Fibroblast of skin of right quadriceps (primary cell): ENCODE measurements around the gene ZNF496.
A peak's percentile ranks its signal among the peaks of the same experiment; 100 is the strongest.
"Not testable (repeated sequence)": the region's sequence is repeated elsewhere in the genome, so short reads cannot be mapped to it uniquely, and the experiment has no call there.

Source experiments
- DNase-seq: peaks from one replicate; pipeline ENCODE4 v3.0.0-alpha.2; 2013

Gene ZNF496

DNA sequence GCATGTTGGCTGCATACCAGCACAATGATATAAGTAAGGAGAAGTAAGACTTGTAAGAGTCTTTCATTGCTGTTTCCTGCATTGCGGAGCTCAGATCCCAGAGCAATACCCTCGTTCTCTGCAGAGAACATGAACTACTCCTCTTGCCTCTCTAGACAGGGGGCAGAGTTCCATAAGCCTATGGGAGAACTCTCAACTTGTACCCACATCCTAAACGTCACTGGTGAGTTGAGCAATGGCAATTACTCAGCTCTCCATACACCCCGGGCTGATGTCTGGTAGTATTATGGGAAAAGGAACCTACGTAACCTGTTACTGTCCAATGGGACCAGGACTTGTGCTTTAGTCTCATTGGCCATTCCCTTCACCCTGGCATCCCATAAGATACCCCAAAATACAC is 27.3 kb upstream of the ZNF496 start:
- DNase-seq, result no peak

GRCh38 chr1:247357781-247358211 is 26.1 kb upstream of the ZNF496 start:
- DNase-seq, result no peak

DNA sequence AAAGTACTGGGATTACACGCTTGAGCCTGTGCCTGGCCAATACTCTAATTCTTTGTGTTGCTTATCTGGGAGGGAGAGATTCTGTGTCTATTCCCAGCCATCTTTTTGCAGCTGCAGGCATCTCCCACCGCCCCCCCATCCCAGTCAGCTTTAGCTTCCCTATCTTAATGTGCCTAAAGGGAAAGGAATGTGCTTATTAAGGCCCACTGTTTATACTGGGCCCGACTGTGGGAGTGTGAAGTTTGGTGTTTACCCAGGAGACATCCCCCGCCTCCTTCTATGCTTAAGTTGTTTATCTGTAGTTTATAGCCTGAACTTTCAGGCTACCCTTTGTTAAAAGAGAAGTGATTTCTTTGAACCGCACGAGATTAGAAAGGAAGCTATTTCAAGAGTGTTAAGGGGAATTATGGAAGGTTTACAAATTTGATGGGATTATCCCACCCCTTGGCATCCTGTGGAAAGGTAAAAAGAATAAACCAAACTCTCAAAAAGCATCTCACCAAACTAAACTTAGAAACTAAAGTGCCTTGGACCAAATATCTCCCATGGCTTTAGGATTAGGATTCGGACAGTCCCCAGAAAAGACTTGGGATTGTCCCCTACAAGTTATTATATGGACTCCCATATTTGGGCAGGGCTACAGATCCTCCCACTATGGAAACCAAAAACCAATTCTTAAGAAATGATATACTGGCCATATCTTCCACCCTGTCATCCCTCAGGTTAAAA is 25.5 kb upstream of the ZNF496 start:
- peak; percentile 48 for DNase-seq

- not testable (repeated sequence) for DNase-seq
Observed at GRCh38 chr1:247355160-247355559, 23.5 kb upstream of the ZNF496 start.

DNA sequence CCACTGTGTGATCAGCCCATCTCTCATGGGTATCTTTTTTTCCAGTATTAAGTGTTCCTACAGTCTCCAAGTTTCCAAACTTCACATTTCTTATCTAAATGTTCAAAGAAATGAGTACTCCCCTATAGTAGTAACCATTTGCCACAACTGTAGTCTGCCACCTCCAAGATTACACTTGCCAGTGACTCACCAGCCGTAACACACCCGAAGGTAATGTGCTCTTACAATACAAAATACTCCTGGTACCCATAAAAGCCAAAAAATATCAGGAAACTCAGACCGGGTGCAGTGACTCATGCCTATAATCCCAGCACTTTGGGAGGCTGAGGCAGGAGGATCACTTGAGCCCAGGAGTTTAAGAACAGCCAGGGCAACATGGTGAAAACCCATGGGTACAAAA is 20.5 kb upstream of the ZNF496 start:
- DNase-seq, result no peak

- DNase-seq, result no peak
Observed at GRCh38 chr1:247350587-247350986, 18.9 kb upstream of the ZNF496 start.

GRCh38 chr1:247347477-247348222 is 16.0 kb upstream of the ZNF496 start:
- DNase-seq, result no peak

DNA sequence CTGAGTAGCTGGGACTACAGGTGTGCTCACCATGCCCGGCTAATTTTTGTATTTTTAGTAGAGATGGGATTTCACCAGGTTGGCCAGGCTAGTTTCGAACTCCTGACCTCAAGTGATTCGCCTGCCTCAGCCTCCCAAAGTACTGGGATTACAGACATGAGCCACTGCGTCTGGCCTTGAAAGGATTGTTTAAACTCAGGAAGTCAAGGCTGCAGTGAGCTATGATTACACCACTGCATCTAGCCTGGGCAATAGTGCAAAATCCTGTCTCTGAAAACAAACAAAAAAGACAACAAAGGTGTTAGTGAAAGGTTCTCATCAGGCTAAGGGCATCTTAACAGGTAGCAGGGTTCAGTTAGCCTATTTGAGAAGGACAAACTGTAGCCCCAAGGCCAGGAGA is 14.2 kb upstream of the ZNF496 start:
- no peak for DNase-seq

GRCh38 chr1:247343801-247344200 is 12.1 kb upstream of the ZNF496 start:
- DNase-seq, result no peak

DNA sequence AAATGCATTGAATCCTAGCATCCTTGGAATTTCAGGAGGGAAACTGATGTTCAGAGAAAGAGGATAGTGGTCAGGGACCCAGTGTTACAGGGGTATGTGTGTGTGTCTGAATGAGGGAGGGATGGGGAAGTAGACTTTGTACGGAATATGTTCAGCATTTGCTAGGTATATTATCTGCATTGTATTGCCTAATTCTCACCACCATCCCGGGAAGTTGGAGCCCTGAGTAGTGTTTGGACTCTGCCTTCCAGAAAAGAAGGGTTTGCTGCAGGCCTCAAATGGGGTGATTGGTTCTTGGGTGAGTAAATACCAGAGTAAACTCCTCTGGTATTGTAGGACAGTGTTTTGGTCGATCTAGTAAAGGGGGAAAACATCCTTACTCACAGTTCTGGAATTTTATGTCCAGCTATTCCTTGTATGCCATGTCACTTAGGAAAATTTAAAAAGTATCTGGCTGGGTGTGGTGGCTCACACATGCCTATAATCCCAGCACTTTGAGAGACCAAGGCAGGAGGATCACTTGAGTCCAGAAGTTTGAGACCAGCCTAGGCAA is 7.1 kb upstream of the ZNF496 start:
- peak; percentile 60 for DNase-seq

DNA sequence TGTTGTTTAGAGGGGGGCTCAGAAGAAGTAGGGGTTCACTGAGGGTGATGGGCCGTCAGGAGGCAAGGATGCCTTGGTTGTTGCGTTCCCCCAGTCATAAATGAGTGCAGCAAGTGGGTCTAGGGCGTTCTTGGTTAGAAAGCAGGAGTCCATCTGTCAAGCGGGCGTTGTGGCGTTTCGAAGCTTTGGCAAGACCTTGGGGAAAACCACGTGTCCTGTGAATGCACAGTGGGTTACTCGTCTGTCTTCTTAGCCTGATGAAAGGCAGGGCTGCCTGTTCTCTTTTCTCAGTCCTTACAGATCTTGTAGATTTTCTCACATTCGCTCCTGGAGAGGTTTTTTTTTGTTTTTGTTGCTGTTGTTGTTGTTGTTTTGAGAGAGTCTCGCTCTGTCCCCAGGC is 6.3 kb upstream of the ZNF496 start:
- DNase-seq, result no peak

DNA sequence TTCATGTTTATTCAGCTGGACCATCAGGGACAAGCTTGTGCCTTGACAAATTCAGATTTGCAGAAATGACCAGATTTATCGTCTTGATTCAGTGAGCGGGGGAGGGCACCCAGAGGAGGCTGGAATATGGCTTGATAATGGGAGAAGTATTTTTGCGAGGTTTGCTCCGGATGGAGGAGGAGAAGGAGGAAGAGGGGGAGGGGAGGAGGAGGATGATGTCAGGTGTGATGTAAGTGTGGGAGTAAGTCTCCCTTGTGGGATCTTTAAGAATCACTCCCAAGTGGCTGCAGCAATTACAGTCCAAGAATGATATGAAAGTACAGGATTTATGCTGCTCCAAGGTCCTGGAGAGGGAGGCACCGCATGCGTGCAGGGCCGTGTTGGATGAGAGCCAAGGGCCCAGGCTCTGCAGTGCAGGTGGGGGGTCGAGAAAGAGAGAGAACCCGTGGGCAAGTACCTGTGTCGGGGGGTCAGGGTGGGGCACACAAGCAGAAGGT is 5.6 kb upstream of the ZNF496 start:
- peak; percentile 49 for DNase-seq

GRCh38 chr1:247336390-247336789 is 4.7 kb upstream of the ZNF496 start:
- no peak for DNase-seq

- no peak for DNase-seq
Observed at GRCh38 chr1:247335882-247336281, 4.2 kb upstream of the ZNF496 start.

- no peak for DNase-seq
Observed at GRCh38 chr1:247334378-247335133, 2.9 kb upstream of the ZNF496 start.

GRCh38 chr1:247332623-247333361 is 1.1 kb upstream of the ZNF496 start:
- no peak for DNase-seq

DNA sequence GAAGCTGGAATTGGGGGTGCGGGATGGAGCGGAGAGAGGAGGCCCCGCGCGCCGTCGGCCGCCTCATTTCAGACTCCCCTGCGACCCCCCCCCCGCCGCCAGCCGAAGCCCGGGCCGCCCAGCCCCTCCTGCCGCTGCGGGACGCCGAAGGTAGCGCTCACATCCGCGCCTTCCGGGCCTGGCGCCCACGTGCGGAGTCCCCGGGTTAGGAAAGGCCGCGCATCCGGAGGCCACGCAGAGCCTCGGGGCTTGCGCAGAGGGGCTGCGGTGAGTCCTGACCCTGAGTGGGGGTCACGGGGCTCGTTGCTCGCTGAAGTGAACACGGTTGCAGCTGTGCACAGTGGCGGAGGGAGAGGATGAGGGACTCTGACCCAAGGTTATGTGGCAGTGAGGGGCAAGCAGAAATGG is 552 bp upstream of the ZNF496 start:
- DNase-seq, result peak; percentile 48

DNA sequence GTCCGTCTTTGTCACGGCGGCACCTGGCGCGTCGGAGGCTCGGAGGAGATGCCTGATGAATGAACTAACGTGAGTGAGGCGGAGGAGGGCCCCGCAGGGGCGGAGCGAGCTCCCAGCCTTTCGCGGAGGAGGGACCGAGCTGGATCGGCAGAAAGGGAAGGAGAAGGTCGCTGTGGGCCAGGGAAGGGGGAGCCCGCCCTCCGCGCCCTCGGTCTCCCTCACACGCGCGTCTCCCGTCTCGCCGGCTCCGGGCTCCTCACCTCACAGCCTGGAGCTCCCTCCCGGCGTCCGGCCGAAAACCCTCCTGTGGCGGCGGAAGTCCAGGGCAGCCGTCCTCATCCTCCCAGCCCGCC is 519 bp downstream of the ZNF496 start:
- DNase-seq, result peak; percentile 74

DNA sequence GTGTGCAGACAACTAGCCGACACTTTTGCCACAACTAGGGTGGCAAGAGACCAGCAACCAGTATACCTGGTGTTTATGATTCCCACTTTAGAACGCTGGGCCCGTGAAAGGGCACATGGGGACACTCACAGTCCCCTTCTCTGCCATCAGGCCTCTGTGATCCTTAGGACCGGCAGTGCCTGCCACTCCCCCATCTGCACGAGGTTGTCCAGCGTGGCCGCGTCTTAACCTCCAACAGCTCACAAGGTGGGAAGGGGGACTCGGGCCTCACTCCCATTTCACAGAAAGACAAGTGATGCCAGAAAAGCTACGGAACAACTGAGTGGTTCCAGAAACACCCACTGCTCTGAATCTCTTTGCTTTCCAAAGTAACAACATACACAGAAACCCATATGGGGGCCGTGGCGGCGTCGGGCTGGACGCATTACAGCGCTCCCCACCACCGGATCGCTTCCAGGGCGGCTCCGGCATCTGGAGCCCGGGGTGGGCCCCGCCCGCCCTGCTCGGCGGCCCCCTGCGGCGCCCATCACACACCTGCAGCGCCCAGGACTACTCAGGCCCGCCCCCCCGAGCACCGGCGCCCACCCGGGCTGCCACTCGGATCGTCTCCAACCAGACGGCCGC is 1.0 kb downstream of the ZNF496 start:
- no peak for DNase-seq

- DNase-seq, result no peak
Observed at GRCh38 chr1:247329097-247329617, 2.5 kb downstream of the ZNF496 start.

DNA sequence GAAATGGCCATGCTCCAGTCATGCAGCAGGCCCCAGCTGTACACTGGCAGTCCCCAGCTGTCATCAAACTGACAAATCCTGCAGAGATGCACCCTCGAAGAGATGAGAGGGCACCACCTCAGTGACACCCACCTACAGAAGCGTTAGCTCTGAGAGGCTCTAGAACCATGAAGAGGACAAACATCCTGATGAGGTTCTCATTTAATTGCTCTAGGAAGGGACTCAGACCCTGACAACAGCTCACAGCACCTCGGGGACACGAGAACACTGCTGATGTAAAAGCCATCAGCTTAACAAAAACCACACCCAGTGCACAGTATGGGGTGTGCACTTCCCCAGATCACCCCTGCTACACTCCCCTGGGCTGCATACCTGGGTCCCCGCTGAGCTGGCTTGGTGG is 3.4 kb downstream of the ZNF496 start:
- DNase-seq, result no peak
